Neutrophil (primary cell): ENCODE measurements around the gene DSCAM.

ENCODE experiments used
- H3K27ac ChIP-seq: fragments of 200-600 bp; sonication (generic); 2 replicates; pipeline ENCODE4 v1.5.1; 2016; ENCODE audit warnings: mild to moderate bottlenecking, moderate library complexity
- H3K27me3 ChIP-seq: fragments of 200-600 bp; sonication (generic); 2 replicates; pipeline ENCODE4 v1.6.0; 2016; ENCODE audit warnings: mild to moderate bottlenecking
- H3K36me3 ChIP-seq: fragments of 200-600 bp; sonication (generic); 2 replicates; pipeline ENCODE4 v1.5.1; 2017
- H3K4me1 ChIP-seq, 2 experiments: fragments of 200-600 bp in 1 of 2; sonication (generic) in 1 of 2; 1 replicate in 1 of 2; 2 replicates in 1 of 2; pipeline versions ENCODE4 v1.5.1 to v1.6.1; 2013 to 2016; ENCODE audit warnings: low read depth in 1 of 2, low read length in 1 of 2, mild to moderate bottlenecking in 1 of 2, moderate library complexity in 1 of 2; ENCODE audit not compliant: control insufficient read depth in 1 of 2, insufficient read depth in 1 of 2
- H3K4me3 ChIP-seq, 2 experiments: fragments of 200-600 bp in 1 of 2; sonication (generic) in 1 of 2; 1 replicate in 1 of 2; 2 replicates in 1 of 2; pipeline ENCODE4 v1.5.1; 2013 to 2016; ENCODE audit warnings: low read depth in 1 of 2, low read length in 1 of 2, mild to moderate bottlenecking in 1 of 2, moderate library complexity in 1 of 2
- H3K9me3 ChIP-seq: fragments of 200-600 bp; sonication (generic); 2 replicates; pipeline ENCODE4 v1.5.1; 2016
- TF ChIP-seq, protein P1 (sequence below): fragments of 200-600 bp; sonication (generic); IDR thresholded peaks from 2 replicates; pipeline ENCODE4 v1.5.1; 2016; ENCODE audit warnings: antibody characterized with exemption

DSCAM gene

GRCh38 chr21:40646651-40647050 lies 200.3 kb downstream of the DSCAM start:
- Histone ChIP-seq H3K27ac (no peak overlapping the region), H3K36me3 (no peaks in the 10 kb centered on the region), H3K4me1 (no peaks in the 10 kb centered on the region), H3K9me3 (no peaks in the 10 kb centered on the region), H3K4me3 (no peak overlapping the region), H3K27me3 (no peaks in the 10 kb centered on the region)
- TF ChIP-seq, protein P1, sequence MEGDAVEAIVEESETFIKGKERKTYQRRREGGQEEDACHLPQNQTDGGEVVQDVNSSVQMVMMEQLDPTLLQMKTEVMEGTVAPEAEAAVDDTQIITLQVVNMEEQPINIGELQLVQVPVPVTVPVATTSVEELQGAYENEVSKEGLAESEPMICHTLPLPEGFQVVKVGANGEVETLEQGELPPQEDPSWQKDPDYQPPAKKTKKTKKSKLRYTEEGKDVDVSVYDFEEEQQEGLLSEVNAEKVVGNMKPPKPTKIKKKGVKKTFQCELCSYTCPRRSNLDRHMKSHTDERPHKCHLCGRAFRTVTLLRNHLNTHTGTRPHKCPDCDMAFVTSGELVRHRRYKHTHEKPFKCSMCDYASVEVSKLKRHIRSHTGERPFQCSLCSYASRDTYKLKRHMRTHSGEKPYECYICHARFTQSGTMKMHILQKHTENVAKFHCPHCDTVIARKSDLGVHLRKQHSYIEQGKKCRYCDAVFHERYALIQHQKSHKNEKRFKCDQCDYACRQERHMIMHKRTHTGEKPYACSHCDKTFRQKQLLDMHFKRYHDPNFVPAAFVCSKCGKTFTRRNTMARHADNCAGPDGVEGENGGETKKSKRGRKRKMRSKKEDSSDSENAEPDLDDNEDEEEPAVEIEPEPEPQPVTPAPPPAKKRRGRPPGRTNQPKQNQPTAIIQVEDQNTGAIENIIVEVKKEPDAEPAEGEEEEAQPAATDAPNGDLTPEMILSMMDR = no peak

DNA sequence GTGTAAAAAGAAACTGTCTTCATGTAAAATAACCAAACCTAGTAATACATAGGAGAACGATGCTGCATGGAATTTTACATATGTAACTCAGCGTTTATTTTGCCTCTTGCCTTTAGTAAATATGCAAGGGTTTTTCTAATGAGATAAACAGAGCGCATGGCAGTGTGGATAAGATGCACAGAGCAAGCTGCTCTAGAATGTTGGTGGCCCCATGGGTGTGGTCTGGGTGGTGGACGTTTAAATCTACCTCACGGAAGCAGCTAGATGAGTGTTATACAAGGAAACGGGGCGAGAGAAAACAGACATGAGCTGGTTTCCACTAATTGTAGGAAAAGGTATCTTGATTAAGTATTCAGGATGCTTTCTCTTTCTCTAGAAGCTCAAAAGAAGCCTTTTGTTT lies 205.9 kb downstream of the DSCAM start:
- Histone ChIP-seq H3K4me3 (no peak overlapping the region), H3K9me3 (no peaks in the 10 kb centered on the region), H3K4me1 (no peaks in the 10 kb centered on the region), H3K36me3 (no peaks in the 10 kb centered on the region), H3K27ac (no peak overlapping the region), H3K27me3 (no peaks in the 10 kb centered on the region)
- TF ChIP-seq, protein P1 = no peak

GRCh38 chr21:40640266-40640789 lies 206.6 kb downstream of the DSCAM start:
- H3K27ac ChIP-seq = no peak overlapping the region
- no peaks in the 10 kb centered on the region for H3K4me1 ChIP-seq
- H3K36me3 ChIP-seq = no peaks in the 10 kb centered on the region
- H3K27me3 ChIP-seq = no peaks in the 10 kb centered on the region
- H3K4me3 ChIP-seq = no peak overlapping the region
- TF ChIP-seq, protein P1 = no peak
- H3K9me3 ChIP-seq = no peaks in the 10 kb centered on the region

GRCh38 chr21:40639616-40640194 lies 207.3 kb downstream of the DSCAM start:
- no peak overlapping the region for H3K4me3 ChIP-seq
- H3K4me1 ChIP-seq = no peaks in the 10 kb centered on the region
- H3K36me3 ChIP-seq = no peaks in the 10 kb centered on the region
- H3K27me3 ChIP-seq = no peaks in the 10 kb centered on the region
- TF ChIP-seq, protein P1 = no peak
- no peaks in the 10 kb centered on the region for H3K9me3 ChIP-seq
- H3K27ac ChIP-seq = no peak overlapping the region

DNA sequence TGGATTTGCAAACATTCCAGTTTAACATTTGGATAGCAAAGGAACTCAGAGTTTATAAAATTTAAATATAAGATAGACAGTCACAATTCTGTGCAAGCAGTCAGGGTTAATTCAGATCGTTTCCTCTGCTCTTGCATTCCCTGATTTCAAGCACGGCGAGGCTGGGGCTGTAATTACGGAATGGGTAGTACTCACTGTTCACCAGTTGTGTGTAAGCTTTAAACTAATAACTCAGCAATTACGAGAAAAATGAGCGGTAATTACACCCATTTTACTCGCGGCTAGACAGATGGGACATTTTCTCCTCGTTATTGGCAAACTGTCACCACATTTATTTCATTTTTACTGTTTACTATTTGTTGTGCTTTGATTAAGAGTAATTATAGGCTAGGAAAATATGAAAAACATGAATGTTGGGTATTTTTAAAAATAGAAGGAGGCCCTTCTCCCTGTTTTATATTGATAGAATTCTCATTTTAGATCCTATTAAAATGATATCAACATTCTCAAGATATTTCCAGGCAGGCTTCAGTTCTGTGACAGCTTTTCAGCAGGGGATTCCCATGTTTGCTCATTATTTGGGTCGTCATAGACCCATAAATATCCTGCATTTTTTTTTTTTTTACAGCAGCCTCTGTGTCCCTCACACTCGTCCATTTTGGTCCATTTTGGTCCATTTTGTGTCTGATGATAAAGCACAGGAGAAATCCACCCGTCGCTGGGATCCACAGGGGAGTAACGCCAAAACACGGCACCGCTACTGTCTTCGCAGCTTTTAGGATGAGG lies 208.3 kb downstream of the DSCAM start:
- Histone ChIP-seq H3K9me3 (no peaks in the 10 kb centered on the region), H3K27ac (no peak overlapping the region), H3K4me3 (no peak overlapping the region), H3K36me3 (no peaks in the 10 kb centered on the region), H3K27me3 (no peaks in the 10 kb centered on the region), H3K4me1 (no peaks in the 10 kb centered on the region)
- TF ChIP-seq, protein P1 = no peak
